ENCODE data around the gene PTGER2. TPM values are rescaled to one million over a fixed set of nuclear protein-coding genes. Genes with fewer than 3 reads are reported as not detected.

Gene PTGER2
- total RNA-seq, 1 donor from 2014 or later: 7.1 TPM

DNA sequence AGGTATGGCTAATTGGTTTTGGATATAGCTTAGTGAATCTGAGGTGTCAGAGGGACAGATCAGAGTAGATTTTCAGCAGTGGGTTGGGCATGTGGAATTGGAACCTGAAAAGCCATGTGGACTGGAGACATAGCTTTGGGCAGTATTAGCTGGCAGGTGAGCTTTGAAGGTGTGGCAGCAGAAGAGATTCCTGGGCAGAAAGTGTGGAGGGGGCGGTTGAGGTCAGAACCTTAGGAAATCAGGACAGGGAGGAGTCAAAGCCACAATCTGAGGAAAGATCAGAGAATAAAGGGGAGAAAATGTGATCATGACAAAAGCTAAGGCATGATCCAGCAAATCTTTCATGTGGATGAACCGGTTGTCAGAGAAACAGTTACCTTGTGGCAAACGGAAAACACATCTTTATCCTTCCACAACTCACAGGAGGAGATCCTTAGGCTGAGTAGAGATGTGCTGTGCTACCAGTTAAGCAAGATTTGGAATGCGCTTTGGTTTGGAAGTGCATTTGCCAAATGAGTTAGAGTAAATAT lies 56.4 kb downstream of the PTGER2 start:
- DNase-seq (ENCODE audit: extremely low spot score, unreplicated experiment): no peak
- H3K4me3 Mint-ChIP-seq: no peak overlapping the region
- no peaks in the 10 kb centered on the region for H3K27me3 Mint-ChIP-seq
- peaks cover 9% of the 10 kb centered on the region for H3K9me3 Mint-ChIP-seq
- no peaks in the 10 kb centered on the region for H3K36me3 Mint-ChIP-seq
- H3K27ac Mint-ChIP-seq: no peak overlapping the region
- H3K4me1 Mint-ChIP-seq (ENCODE audit: unreplicated experiment): no peaks in the 10 kb centered on the region
- TF ChIP-seq CTCF (conservative IDR thresholded peaks at IDR 0.05): no peak

GRCh38 chr14:52377940-52378339 lies 63.8 kb downstream of the PTGER2 start:
- no peak overlapping the region for H3K27ac Mint-ChIP-seq
- no peak for TF ChIP-seq CTCF (conservative IDR thresholded peaks at IDR 0.05)
- H3K36me3 Mint-ChIP-seq: no peaks in the 10 kb centered on the region
- no peaks in the 10 kb centered on the region for H3K4me1 Mint-ChIP-seq (ENCODE audit: unreplicated experiment)
- H3K9me3 Mint-ChIP-seq: peaks cover 14% of the 10 kb centered on the region
- no peak for DNase-seq (ENCODE audit: extremely low spot score, unreplicated experiment)
- H3K4me3 Mint-ChIP-seq: no peak overlapping the region
- H3K27me3 Mint-ChIP-seq: peaks cover 5% of the 10 kb centered on the region

Other genes starting within 250 kb of the PTGER2 start
- 8.3 and 65.7 TPM in 2 replicates for gene NID2, start 245.3 kb upstream of the PTGER2 start, total RNA-seq (ENCODE audit: low replicate concordance)
- gene PTGDR, start 46.6 kb upstream of the PTGER2 start, total RNA-seq (ENCODE audit: low replicate concordance): 0.38 and 0.56 TPM in 2 replicates
- 6.3 and 17.2 TPM in 2 replicates for gene TXNDC16, start 238.2 kb downstream of the PTGER2 start, total RNA-seq (ENCODE audit: low replicate concordance)
- 1.6 and 6.1 TPM in 2 replicates for gene GPR137C, start 238.5 kb downstream of the PTGER2 start, total RNA-seq (ENCODE audit: low replicate concordance)

Data from type B pancreatic cell (in vitro differentiated cells).